SK-N-SH (cell line): ENCODE measurements around the gene TPGS1. TPM values are rescaled to one million over a fixed set of nuclear protein-coding genes. Genes with fewer than 3 reads are reported as not detected.

Experiments used
- CTCF ChIA-PET: fragments of 300-600, 350-600 bp; formaldehyde crosslinking; extraction: SDS; loops from one replicate; lab custom pipeline; 2021; lab: Yijun Ruan, JAX
- POLR2A ChIA-PET: fragments of 350-600 bp; sonication (Branson Sonifier 250); formaldehyde crosslinking; extraction: SDS; loops from one replicate; lab custom pipeline; 2020; ENCODE audit warnings: antibody characterized with exemption, inconsistent platforms; lab: Yijun Ruan, JAX
- DNase-seq: peaks from one replicate; pipeline ENCODE4 v3.0.0; 2012
- H2AFZ ChIP-seq: fragments of 200-600 bp; sonication (generic); 2 replicates; pipeline ENCODE4 v1.8.1; 2016; ENCODE audit warnings: antibody characterized with exemption, mild to moderate bottlenecking, low read depth
- H3F3A ChIP-seq: fragments of 200-600 bp; sonication (generic); replicated peaks from 2 replicates; pipeline ENCODE3; 2016; ENCODE audit warnings: antibody characterized with exemption, mild to moderate bottlenecking; ENCODE audit not compliant: insufficient read depth
- H3K27ac ChIP-seq, 2 experiments: fragments of 200-500 bp in 1 of 2; fragments of 200-600 bp in 1 of 2; sonication (Bioruptor generic) in 1 of 2; sonication (generic), shearing (Covaris generic) in 1 of 2; 2 replicates each; pipeline versions ENCODE4 v1.5.1 to v1.6.1; 2014 to 2016; ENCODE audit warnings: low read depth in 2 of 2, inconsistent platforms in 1 of 2, low read length in 1 of 2, mild to moderate bottlenecking in 1 of 2, mixed read lengths in 1 of 2
- H3K27me3 ChIP-seq: fragments of 200-600 bp; sonication (generic), shearing (Covaris generic); 2 replicates; pipeline ENCODE4 v1.6.1; 2016; ENCODE audit warnings: mixed run types; ENCODE audit not compliant: insufficient read depth
- H3K36me3 ChIP-seq, 2 experiments: fragments of 200-500 bp in 1 of 2; fragments of 200-600 bp in 1 of 2; sonication (Bioruptor generic) in 1 of 2; sonication (generic) in 1 of 2; replicated peaks in 1 of 2; 2 replicates each; pipeline versions ENCODE3 to v1.5.1; 2014 to 2016; ENCODE audit warnings: low read length in 1 of 2, mild to moderate bottlenecking in 1 of 2; ENCODE audit not compliant: insufficient read depth in 2 of 2, control insufficient read depth in 1 of 2
- H3K4me1 ChIP-seq, 2 experiments: fragments of 200-500 bp in 1 of 2; fragments of 200-600 bp in 1 of 2; sonication (Bioruptor generic) in 1 of 2; sonication (generic), shearing (Covaris generic) in 1 of 2; 2 replicates each; pipeline versions ENCODE4 v1.5.1 to v1.6.1; 2014 to 2016; ENCODE audit warnings: low read depth in 1 of 2, low read length in 1 of 2, mixed run types in 1 of 2; ENCODE audit not compliant: insufficient read depth in 2 of 2, control insufficient read depth in 1 of 2
- H3K4me2 ChIP-seq: fragments of 200-600 bp; sonication (generic), shearing (Covaris generic); 2 replicates; pipeline ENCODE4 v1.6.1; 2017; ENCODE audit warnings: mixed run types
- H3K4me3 ChIP-seq, 2 experiments: fragments of 200-500 bp in 1 of 2; fragments of 200-600 bp in 1 of 2; sonication (Bioruptor generic) in 1 of 2; sonication (generic), shearing (Covaris generic) in 1 of 2; 2 replicates each; pipeline versions ENCODE4 v1.5.1 to v1.8.1; 2014 to 2016; ENCODE audit warnings: low read depth in 2 of 2, inconsistent platforms in 1 of 2, low read length in 1 of 2, mild to moderate bottlenecking in 1 of 2, mixed read lengths in 1 of 2, moderate library complexity in 1 of 2
- H3K79me2 ChIP-seq: fragments of 200-600 bp; sonication (generic); 2 replicates; pipeline ENCODE4 v1.8.1; 2017; ENCODE audit warnings: mild to moderate bottlenecking; ENCODE audit not compliant: insufficient read depth
- H3K9ac ChIP-seq: fragments of 200-600 bp; sonication (generic); 2 replicates; pipeline ENCODE4 v1.6.1; 2017; ENCODE audit warnings: mixed run types
- H3K9me2 ChIP-seq: fragments of 200-600 bp; sonication (generic); 2 replicates; pipeline ENCODE4 v1.6.1; 2017; ENCODE audit warnings: mixed run types
- H3K9me3 ChIP-seq: fragments of 200-600 bp; sonication (generic); 2 replicates; pipeline ENCODE4 v1.6.1; 2017; ENCODE audit warnings: mixed run types, mild to moderate bottlenecking, moderate library complexity
- H4K20me1 ChIP-seq: fragments of 200-600 bp; sonication (generic); 2 replicates; pipeline ENCODE4 v1.6.1; 2017; ENCODE audit warnings: mild to moderate bottlenecking, mixed run types; ENCODE audit not compliant: insufficient read depth
- ELF1 ChIP-seq: IDR thresholded peaks from 2 replicates; pipeline ENCODE4 v1.4.0; 2012
- EP300 ChIP-seq, 2 experiments: IDR thresholded peaks; 2 replicates each; pipeline versions ENCODE4 v1.4.0 to v1.6.1; 2012; ENCODE audit warnings: borderline replicate concordance in 1 of 2, low read depth in 1 of 2, low read length in 1 of 2
- EZH2phosphoT487 ChIP-seq: fragments of 200-600 bp; sonication (generic); IDR thresholded peaks from 2 replicates; pipeline ENCODE4 v1.6.1; 2017; ENCODE audit warnings: low read depth, mixed run types, mild to moderate bottlenecking, antibody characterized with exemption, moderate library complexity, borderline replicate concordance
- FOSL2 ChIP-seq: IDR thresholded peaks from 2 replicates; pipeline ENCODE4 v1.4.0; 2012; ENCODE audit warnings: low read depth, mild to moderate bottlenecking, moderate library complexity, borderline replicate concordance
- FOXM1 ChIP-seq: IDR thresholded peaks from 2 replicates; pipeline ENCODE4 v1.4.0; 2012; ENCODE audit warnings: low read depth, mild to moderate bottlenecking
- GABPA ChIP-seq: IDR thresholded peaks from 2 replicates; pipeline ENCODE4 v1.4.0; 2012; ENCODE audit warnings: low read depth, mild to moderate bottlenecking
- IRF3 ChIP-seq: fragments of 150-350 bp; IDR thresholded peaks from 2 replicates; pipeline ENCODE4 v1.6.1; 2016; ENCODE audit warnings: mild to moderate bottlenecking, low read depth, low read length
- MAX ChIP-seq: IDR thresholded peaks from 2 replicates; pipeline ENCODE4 v1.4.0; 2012; ENCODE audit warnings: low read depth
- NFIC ChIP-seq: IDR thresholded peaks from 2 replicates; pipeline ENCODE4 v1.4.0; 2012; ENCODE audit warnings: borderline replicate concordance
- POLR2AphosphoS5 ChIP-seq: IDR thresholded peaks from 2 replicates; pipeline ENCODE4 v1.6.1; 2012; ENCODE audit warnings: low read depth, low read length
- RAD21 ChIP-seq: IDR thresholded peaks from 2 replicates; pipeline ENCODE4 v1.6.1; 2012; ENCODE audit warnings: mild to moderate bottlenecking, low read length
- RCOR1 ChIP-seq: fragments of 150-350 bp; IDR thresholded peaks from 2 replicates; pipeline ENCODE4 v1.6.1; 2017; ENCODE audit warnings: antibody characterized with exemption, low read length
- REST ChIP-seq: IDR thresholded peaks from 2 replicates; pipeline ENCODE4 v1.6.1; 2012; ENCODE audit warnings: mild to moderate bottlenecking, low read depth, low read length, moderate library complexity
- RFX5 ChIP-seq: IDR thresholded peaks from 2 replicates; pipeline ENCODE4 v1.6.1; 2012; ENCODE audit warnings: mild to moderate bottlenecking, improper control_type of control experiment, low read length
- SIN3A ChIP-seq: IDR thresholded peaks from 2 replicates; pipeline ENCODE4 v1.6.1; 2012; ENCODE audit warnings: low read depth, mild to moderate bottlenecking, low read length, moderate library complexity, borderline replicate concordance
- SMC3 ChIP-seq: IDR thresholded peaks from 2 replicates; pipeline ENCODE4 v1.6.1; 2012; ENCODE audit warnings: low read depth, low read length, improper control_type of control experiment
- TAF1 ChIP-seq: IDR thresholded peaks from 2 replicates; pipeline ENCODE4 v1.6.1; 2012; ENCODE audit warnings: low read depth, mild to moderate bottlenecking, low read length, moderate library complexity, borderline replicate concordance
- TCF12 ChIP-seq: IDR thresholded peaks from 2 replicates; pipeline ENCODE4 v1.4.0; 2012
- TEAD4 ChIP-seq: IDR thresholded peaks from 2 replicates; pipeline ENCODE4 v1.4.0; 2012; ENCODE audit warnings: mild to moderate bottlenecking, borderline replicate concordance; ENCODE audit not compliant: insufficient read depth
- USF1 ChIP-seq: IDR thresholded peaks from 2 replicates; pipeline ENCODE4 v1.4.0; 2012; ENCODE audit warnings: low read depth, borderline replicate concordance
- USF2 ChIP-seq: fragments of 150-350 bp; IDR thresholded peaks from 2 replicates; pipeline ENCODE4 v1.6.1; 2017; ENCODE audit warnings: antibody characterized with exemption, low read length, low read depth, borderline replicate concordance
- YY1 ChIP-seq: IDR thresholded peaks from 2 replicates; pipeline ENCODE4 v1.4.0; 2012; ENCODE audit warnings: low read depth, mild to moderate bottlenecking
- WGBS: methylation state at CpG from one replicate; pipeline ENCODE4 v1.1.6; 2017; ENCODE audit warnings: low lambda C conversion rate; 5-methylcytosine and 5-hydroxymethylcytosine counted together
- polyA plus RNA-seq, 3 experiments: library from polyadenylated mRNA; depleted of rRNA; stranded (reverse); fragments of >200 nt; gene quantifications; 2 replicates each; pipeline ENCODE4 v1.2.3, GENCODE V29; 2012

TPGS1 gene
- polyA plus RNA-seq, 1 of the 3 experiments (the other 2 are of a cell fraction), result 31.0 TPM

GRCh38 chr19:494171-495080 is 12.9 kb upstream of the TPGS1 start (continued):
- TF ChIP-seq GABPA (no peak), RCOR1 (no peak), EP300 (IDR thresholded peaks at IDR 0.05; ENCODE audit: borderline replicate concordance in 1 of 2, low read depth in 1 of 2, low read length in 1 of 2) (no peak), FOSL2 (no peak), USF2 (no peak), TCF12 (no peak), IRF3 (no peak)
- TF ChIP-seq, all 33 proteins: peak for 0

GRCh38 chr19:495081-495401 is 12.3 kb upstream of the TPGS1 start:
- Histone ChIP-seq H3K4me3 (no peak overlapping the region), H3K9me2 (no peaks in the 10 kb centered on the region), H3K4me2 (no peak overlapping the region), H3K27ac (no peak overlapping the region), H3K9ac (no peak overlapping the region), H3K36me3 (no peaks in the 10 kb centered on the region), H3K79me2 (no peaks in the 10 kb centered on the region), H2AFZ (no peak overlapping the region), H3K4me1 (no peaks in the 10 kb centered on the region; a peak in 1 of 4 replicates), H3F3A (peaks cover 9% of the 10 kb centered on the region), H3K27me3 (peaks cover 6% of the 10 kb centered on the region; the same call in 1 of the 2 replicates), H4K20me1 (no peaks in the 10 kb centered on the region), H3K9me3 (no peaks in the 10 kb centered on the region)
- DNase-seq, result no peak
- POLR2A ChIA-PET, result no interaction called here
- no peak for TF ChIP-seq NFIC
- TF ChIP-seq RCOR1, result no peak
- no peak for TF ChIP-seq EZH2phosphoT487
- no peak for TF ChIP-seq YY1
- TF ChIP-seq USF1, result no peak
- no peak for TF ChIP-seq REST
- TF ChIP-seq SIN3A, result no peak
- no peak for TF ChIP-seq TAF1
- no peak for TF ChIP-seq FOXM1
- no peak for TF ChIP-seq RAD21
- TF ChIP-seq SMC3, result no peak
- TF ChIP-seq RFX5, result no peak
- no peak for TF ChIP-seq POLR2AphosphoS5
- no peak for TF ChIP-seq ELF1
- no peak for TF ChIP-seq TEAD4
- no peak for TF ChIP-seq IRF3
- no peak for TF ChIP-seq MAX
- 45% methylated on average over 10 of the region's 10 CpGs for WGBS
- CTCF ChIA-PET, result interaction anchor here (0.6 to 4.0 kb wide), 11 partner anchors 10 to 182 kb away, joined by 3 to 31 read pairs (median 3); partner anchors contain the start of gene TPGS1
